B cell (primary cell): Measurements from ENCODE around the gene DOCK1. TPM values are rescaled to one million over a fixed set of nuclear protein-coding genes. Genes with fewer than 3 reads are reported as not detected.

Source experiments
- ATAC-seq: fragments of 200-7000 bp; cut with Tn5 transposase; one replicate; pipeline ENCODE4 v1.10.0; 2021; ENCODE audit warnings: low read depth, mild to moderate bottlenecking, moderate number of reproducible peaks, moderate library complexity
- CTCF ChIA-PET: fragments of 350-600 bp; sonication (Branson Sonifier 250); formaldehyde crosslinking; loops from one replicate; lab custom pipeline; 2021; ENCODE audit warnings: antibody characterized with exemption, inconsistent platforms; lab: Charles Lee
- POLR2A ChIA-PET: fragments of 350-600 bp; sonication (Branson Sonifier 250); formaldehyde crosslinking; loops from one replicate; lab custom pipeline; 2021; ENCODE audit warnings: antibody characterized with exemption; lab: Charles Lee
- DNase-seq: peaks from one replicate; pipeline ENCODE4 v3.0.0; 2013
- H2AFZ ChIP-seq: 2 replicates; pipeline ENCODE4 v1.6.1; 2012; ENCODE audit warnings: mild to moderate bottlenecking, low read depth, low read length; ENCODE audit not compliant: insufficient read depth, poor library complexity, severe bottlenecking
- H3K27ac ChIP-seq, 2 donors: 1 replicate in 1 of 2; 2 replicates in 1 of 2; pipeline ENCODE4 v1.5.1; 2012 to 2013; ENCODE audit warnings: low read length in 2 of 2, mild to moderate bottlenecking in 2 of 2, moderate library complexity in 1 of 2
- H3K27me3 ChIP-seq, 4 experiments: fragments of 200-600 bp in 1 of 4; sonication (generic) in 1 of 4; replicated peaks in 1 of 4; 1 replicate in 2 of 4; 2 replicates in 2 of 4; pipeline versions ENCODE4 v1.6.1 to v1.7.0; 2013 to 2016; ENCODE audit warnings: low read length in 3 of 4, mild to moderate bottlenecking in 2 of 4, mixed read lengths in 1 of 4, moderate library complexity in 1 of 4; ENCODE audit not compliant: insufficient read depth in 4 of 4, control insufficient read depth in 3 of 4; ENCODE audit errors: control extremely low read depth in 1 of 4
- H3K36me3 ChIP-seq, 2 experiments: replicated peaks in 1 of 2; 1 replicate in 1 of 2; 2 replicates in 1 of 2; pipeline versions ENCODE4 v1.6.1 to v1.7.1; 2013; ENCODE audit warnings: low read length in 1 of 2; ENCODE audit not compliant: insufficient read depth in 2 of 2, control insufficient read depth in 1 of 2; ENCODE audit errors: control extremely low read depth in 1 of 2, extremely low read depth in 1 of 2
- H3K4me1 ChIP-seq, 2 donors: fragments of 200-600 bp in 1 of 2; sonication (generic) in 1 of 2; 1 replicate in 1 of 2; 2 replicates in 1 of 2; pipeline versions ENCODE4 v1.5.1 to v1.6.1; 2013 to 2017; ENCODE audit warnings: low read length in 2 of 2; ENCODE audit not compliant: control insufficient read depth in 2 of 2, insufficient read depth in 2 of 2
- H3K4me2 ChIP-seq: replicated peaks from 2 replicates; pipeline ENCODE3; 2012; ENCODE audit warnings: mild to moderate bottlenecking, low read depth, low read length; ENCODE audit not compliant: poor library complexity, severe bottlenecking
- H3K4me3 ChIP-seq, 5 experiments: fragments of 200-600 bp in 1 of 5; sonication (generic) in 1 of 5; 1 replicate in 3 of 5; 2 replicates in 2 of 5; pipeline versions ENCODE4 v1.5.1 to v1.7.0; 2011 to 2016; ENCODE audit warnings: low read length in 4 of 5, mild to moderate bottlenecking in 4 of 5, low read depth in 2 of 5, control low read depth in 1 of 5, moderate library complexity in 1 of 5; ENCODE audit not compliant: insufficient read depth in 1 of 5; ENCODE audit errors: control extremely low read depth in 1 of 5, extremely low read depth in 1 of 5
- H3K79me2 ChIP-seq: fragments of 200-600 bp; sonication (generic); one replicate; pipeline ENCODE4 v1.6.0; 2016; ENCODE audit warnings: low read length; ENCODE audit not compliant: control insufficient read depth, insufficient read depth
- H3K9ac ChIP-seq: fragments of 200-600 bp; sonication (generic); 2 replicates; pipeline ENCODE4 v1.6.1; 2017; ENCODE audit warnings: mild to moderate bottlenecking, low read length, moderate library complexity
- H3K9me3 ChIP-seq, 3 donors: one replicate each; pipeline versions ENCODE4 v1.6.1 to v1.7.1; 2013; ENCODE audit warnings: low read length in 2 of 3; ENCODE audit not compliant: control insufficient read depth in 2 of 3, insufficient read depth in 1 of 3; ENCODE audit errors: control extremely low read depth in 1 of 3
- H4K20me1 ChIP-seq: 2 replicates; pipeline ENCODE4 v1.6.0; 2012; ENCODE audit warnings: mild to moderate bottlenecking, low read length; ENCODE audit not compliant: insufficient read depth, control insufficient read depth, poor library complexity, severe bottlenecking
- H3K27ac Mint-ChIP-seq: one replicate; pipeline ENCODE4 v1.8.0; 2021; ENCODE audit warnings: mixed read lengths
- H3K27me3 Mint-ChIP-seq: one replicate; pipeline ENCODE4 v1.8.0; 2021; ENCODE audit warnings: mixed read lengths
- H3K4me1 Mint-ChIP-seq: one replicate; pipeline ENCODE4 v1.8.0; 2021; ENCODE audit warnings: mixed read lengths
- H3K4me3 Mint-ChIP-seq: one replicate; pipeline ENCODE4 v1.8.0; 2021; ENCODE audit warnings: mixed read lengths
- H3K9me3 Mint-ChIP-seq: one replicate; pipeline ENCODE4 v1.8.0; 2022; ENCODE audit warnings: mixed read lengths; ENCODE audit not compliant: insufficient read depth
- CTCF ChIP-seq: fragments of 200-600 bp; IDR thresholded peaks from one replicate; pipeline ENCODE4 v1.8.0; 2022; ENCODE audit warnings: antibody characterized with exemption, mild to moderate bottlenecking
- EZH2 ChIP-seq: IDR thresholded peaks from 2 replicates; pipeline ENCODE4 v1.6.1; 2012; ENCODE audit warnings: borderline replicate concordance, low read depth, mild to moderate bottlenecking, moderate library complexity, low read length; ENCODE audit not compliant: insufficient read depth, poor library complexity, severe bottlenecking
- WGBS: methylation state at CpG from one replicate; pipeline ENCODE4 v1.1.5; 2013; ENCODE audit warnings: missing lambda C conversion rate; ENCODE audit not compliant: insufficient coverage; 5-methylcytosine and 5-hydroxymethylcytosine counted together
- intact Hi-C: fragments of 100-400 bp; cut with micrococcal nuclease; formaldehyde crosslinking; loops from one replicate; pipeline ENCODE4 v1.10.0; 2022
- polyA plus RNA-seq: library from polyadenylated mRNA; depleted of rRNA; stranded (reverse); fragments of >200 nt; gene quantifications from 2 replicates; pipeline ENCODE4 v1.2.3, GENCODE V29; 2012
- total RNA-seq, 2 donors: library from RNA; stranded (reverse); fragments of 120-200 nt in 1 of 2; gene quantifications; 1 replicate in 1 of 2; 2 replicates in 1 of 2; pipeline versions ENCODE4 v1.2.3 to v1.2.4, GENCODE V29; 2013 to 2022

The DOCK1 gene
- total and polyA plus RNA-seq, 2 donors (not counting 1 experiment from before 2014, with no cell fraction given), result not detected

- POLR2A ChIA-PET, result no interaction called here
- TF ChIP-seq EZH2 (no peak), CTCF (no peak)
- Mint-ChIP-seq H3K27ac (no peak overlapping the region), H3K27me3 (no peaks in the 10 kb centered on the region), H3K4me3 (no peak overlapping the region), H3K4me1 (no peaks in the 10 kb centered on the region), H3K9me3 (no peaks in the 10 kb centered on the region)
- Histone ChIP-seq H3K4me2 (no peak overlapping the region), H3K79me2 (no peaks in the 10 kb centered on the region), H3K4me3 (no peak overlapping the region), H3K27ac (no peak overlapping the region), H3K4me1 (no peaks in the 10 kb centered on the region), H3K9me3 (peaks cover 0 to 5% (median 0%) of the 10 kb centered on the region in 3 donors), H3K27me3 (no peaks in the 10 kb centered on the region), H4K20me1 (no peaks in the 10 kb centered on the region), H3K9ac (no peak overlapping the region), H2AFZ (no peak overlapping the region), H3K36me3 (no peaks in the 10 kb centered on the region)
- DNase-seq (no peak), ATAC-seq (no peak)
- WGBS, result 79% methylated on average over 5 of the region's 5 CpGs
- CTCF ChIA-PET, result no interaction called here
- intact Hi-C loops, result no loop called here
Observed at GRCh38 chr10:127142856-127143255, 237.6 kb downstream of the DOCK1 start.

- Histone ChIP-seq H2AFZ (no peak overlapping the region), H3K36me3 (no peaks in the 10 kb centered on the region), H3K27me3 (no peaks in the 10 kb centered on the region), H3K4me1 (no peaks in the 10 kb centered on the region), H3K9me3 (peaks cover 0 to 9% (median 0%) of the 10 kb centered on the region in 3 donors), H3K27ac (no peak overlapping the region), H3K9ac (no peak overlapping the region), H3K4me2 (no peak overlapping the region), H3K79me2 (no peaks in the 10 kb centered on the region), H3K4me3 (no peak overlapping the region), H4K20me1 (no peaks in the 10 kb centered on the region)
- TF ChIP-seq EZH2 (no peak), CTCF (no peak)
- DNase-seq (no peak), ATAC-seq (no peak)
- Mint-ChIP-seq H3K27ac (no peak overlapping the region), H3K9me3 (no peaks in the 10 kb centered on the region), H3K27me3 (no peaks in the 10 kb centered on the region), H3K4me1 (no peaks in the 10 kb centered on the region), H3K4me3 (no peak overlapping the region)
- ChIA-PET CTCF (no interaction called here), POLR2A (no interaction called here)
- 91% methylated on average over 5 of the region's 6 CpGs for WGBS
- intact Hi-C loops, result no loop called here
Observed at GRCh38 chr10:127145173-127145572, 239.9 kb downstream of the DOCK1 start.
